COLO829 (cell line): ENCODE results near the gene FGF18.
"Not testable (repeated sequence)": the region's sequence is repeated elsewhere in the genome, so short reads cannot be mapped to it uniquely, and the experiment has no call there.

Source experiments
- DNase-seq: peaks from one replicate; pipeline ENCODE4 v3.0.0; 2012; ENCODE audit warnings: low spot score

Gene FGF18

DNA sequence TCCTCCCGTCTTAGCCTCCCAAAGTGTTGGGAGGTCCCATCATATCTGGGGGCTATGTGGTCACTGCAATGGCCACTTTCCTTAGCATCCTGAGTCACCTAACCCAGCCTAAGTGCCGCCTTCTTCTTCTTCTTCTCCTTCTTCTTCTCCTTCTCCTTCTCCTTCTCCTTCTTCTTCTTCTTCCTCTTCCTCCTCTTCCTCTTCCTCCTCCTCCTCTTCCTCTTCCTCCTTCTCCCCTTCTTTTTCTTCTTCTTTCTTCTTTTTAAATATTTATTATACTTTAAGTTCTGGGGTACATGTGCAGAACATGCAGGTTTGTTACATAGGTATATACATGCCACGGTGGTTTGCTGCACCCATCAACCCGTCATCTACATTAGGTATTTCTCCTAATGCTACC lies 78.0 kb downstream of the FGF18 start:
- not testable (repeated sequence) for DNase-seq

DNA sequence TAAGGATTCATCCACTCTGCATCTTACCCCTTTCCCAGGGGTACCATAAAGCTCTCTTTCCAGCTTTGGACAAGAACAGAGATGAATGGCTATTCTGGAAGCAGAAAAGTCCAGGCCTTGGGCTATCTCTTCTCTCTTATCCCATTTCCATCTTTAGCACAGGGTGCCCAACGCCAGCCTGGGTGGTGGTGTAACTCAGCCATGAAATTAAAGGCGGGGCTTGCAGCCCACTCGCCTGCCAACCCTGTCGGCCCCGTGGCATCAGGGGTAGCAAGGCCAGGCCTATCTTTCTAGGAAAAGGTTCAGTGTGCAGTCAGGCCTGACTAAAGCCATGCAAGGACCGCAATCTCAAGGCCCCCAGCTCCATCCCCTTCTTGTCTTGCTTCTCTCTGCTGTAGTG lies 78.7 kb downstream of the FGF18 start:
- no peak for DNase-seq

DNA sequence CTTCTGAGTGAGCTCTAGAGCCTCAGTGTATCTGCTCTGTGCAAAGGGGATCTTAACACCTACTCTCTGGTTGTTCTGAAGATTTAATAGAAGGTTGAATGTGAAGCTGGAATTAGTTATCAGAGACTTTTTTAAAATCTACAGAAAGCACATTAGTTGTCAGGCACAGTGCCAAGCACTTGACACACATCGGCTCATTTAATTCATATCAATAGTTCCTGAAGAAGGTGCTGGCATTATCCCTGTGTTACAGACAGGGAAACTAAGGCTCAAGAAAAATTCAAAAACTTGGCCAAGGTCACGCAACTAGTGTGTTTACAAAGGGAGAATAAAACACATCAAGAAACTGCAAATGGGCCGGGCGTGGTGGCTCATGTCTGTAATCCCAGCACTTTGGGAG lies 80.2 kb downstream of the FGF18 start:
- DNase-seq, result no peak

DNA sequence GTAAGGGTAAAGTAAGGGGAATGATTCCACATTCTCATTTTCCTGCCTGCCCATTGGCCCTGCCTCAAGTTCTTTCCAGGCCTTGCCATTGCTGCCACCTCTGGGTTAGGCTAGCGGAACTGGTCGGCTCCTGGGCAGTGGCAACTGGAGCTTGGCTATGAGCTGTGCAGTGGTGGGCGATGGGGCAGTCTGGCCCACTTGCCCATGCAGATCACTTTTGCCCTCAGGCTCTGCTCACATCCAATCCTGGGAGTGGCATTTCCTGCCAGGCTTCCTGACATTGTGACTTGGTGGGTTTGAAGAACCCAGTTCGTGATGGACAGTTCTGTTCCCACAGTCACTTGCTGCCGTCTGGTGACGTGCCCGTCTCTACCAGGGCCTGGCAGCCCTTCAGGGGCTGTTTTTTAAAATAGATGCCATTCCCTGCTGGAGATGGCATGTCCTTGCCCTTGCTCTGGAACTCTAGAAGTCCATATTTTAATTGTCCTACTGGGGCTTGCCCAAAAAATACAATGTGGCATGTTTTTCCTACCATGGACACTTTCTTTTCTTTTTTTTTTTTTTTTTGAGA lies 86.1 kb downstream of the FGF18 start:
- DNase-seq, result no peak

DNA sequence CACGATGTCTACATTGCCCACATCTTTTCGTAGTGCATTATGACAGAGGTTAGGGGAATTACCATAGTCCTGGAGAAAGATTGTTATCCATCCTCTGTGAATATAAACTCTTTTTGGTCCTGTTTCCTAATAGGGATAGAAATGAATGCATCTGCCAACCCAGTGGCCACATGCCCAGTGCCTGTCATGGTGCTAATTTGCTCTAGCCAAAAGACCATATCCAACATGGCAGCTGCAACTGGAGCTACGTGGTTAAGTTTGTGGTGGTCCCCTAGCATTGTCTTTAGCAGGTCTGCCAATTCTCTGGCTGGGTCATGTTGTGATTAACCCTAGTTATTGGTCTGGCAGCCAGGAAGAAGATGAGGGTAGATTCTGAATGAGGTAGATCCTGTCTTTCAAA lies 87.5 kb downstream of the FGF18 start:
- no peak for DNase-seq
